RWPE2 (cell line): ENCODE data around the gene TRIM2.
A peak's percentile ranks its signal among the peaks of the same experiment; 100 is the strongest.

ENCODE experiments used
- ATAC-seq: fragments of 200-7000 bp; cut with Tn5 transposase; 3 replicates; pipeline ENCODE4 v1.9.1; 2021; ENCODE audit warnings: low read depth
- DNase-seq: peaks from one replicate; pipeline ENCODE4 v3.0.0-alpha.2; 2020; ENCODE audit warnings: low spot score
- H3K27ac ChIP-seq: fragments of 450-650 bp; 2 replicates; pipeline ENCODE4 v1.5.1; 2017; ENCODE audit warnings: mild to moderate bottlenecking; ENCODE audit not compliant: poor library complexity, severe bottlenecking
- H3K27me3 ChIP-seq: fragments of 250-450 bp; sonication (Bioruptor Pico); 2 replicates; pipeline ENCODE4 v1.5.1; 2021; ENCODE audit warnings: mild to moderate bottlenecking, moderate library complexity; ENCODE audit not compliant: insufficient read depth, poor library complexity, severe bottlenecking
- H3K36me3 ChIP-seq: fragments of 250-450 bp; sonication (Bioruptor Pico); 2 replicates; pipeline ENCODE4 v1.5.1; 2020; ENCODE audit warnings: low read depth, mild to moderate bottlenecking, moderate library complexity
- H3K4me1 ChIP-seq: fragments of 250-450 bp; sonication (Bioruptor Pico); 2 replicates; pipeline ENCODE4 v1.5.1; 2021; ENCODE audit warnings: mild to moderate bottlenecking, moderate library complexity; ENCODE audit not compliant: insufficient read depth, poor library complexity, severe bottlenecking
- H3K4me3 ChIP-seq: fragments of 250-450 bp; sonication (Bioruptor Pico); 2 replicates; pipeline ENCODE4 v1.5.1; 2021; ENCODE audit warnings: mild to moderate bottlenecking, moderate library complexity; ENCODE audit not compliant: severe bottlenecking
- H3K9me3 ChIP-seq: fragments of 250-450 bp; sonication (Bioruptor Pico); 2 replicates; pipeline ENCODE4 v1.5.1; 2021; ENCODE audit warnings: mild to moderate bottlenecking, moderate library complexity; ENCODE audit not compliant: severe bottlenecking
- CTCF ChIP-seq: fragments of 450-650 bp; IDR thresholded peaks from one replicate; pipeline ENCODE4 v1.5.1; 2017; ENCODE audit warnings: mild to moderate bottlenecking, moderate library complexity; ENCODE audit not compliant: poor library complexity, severe bottlenecking

The TRIM2 gene

GRCh38 chr4:153207027-153207426, 2.8 kb downstream of the TRIM2 start:
- H3K9me3 ChIP-seq: no peaks in the 10 kb centered on the region
- no peak overlapping the region for H3K27ac ChIP-seq
- DNase-seq: no peak
- H3K4me3 ChIP-seq: no peak overlapping the region
- no peak for ATAC-seq
- H3K36me3 ChIP-seq: no peaks in the 10 kb centered on the region
- H3K27me3 ChIP-seq: no peaks in the 10 kb centered on the region
- no peaks in the 10 kb centered on the region for H3K4me1 ChIP-seq
- no peak for TF ChIP-seq CTCF

- TF ChIP-seq CTCF: peak; percentile 42
- DNase-seq: no peak
These were observed 3.3 kb downstream of the TRIM2 start for GRCh38 chr4:153207567-153207966.

GRCh38 chr4:153209410-153209809, 5.2 kb downstream of the TRIM2 start:
- no peaks in the 10 kb centered on the region for H3K27me3 ChIP-seq
- no peaks in the 10 kb centered on the region for H3K36me3 ChIP-seq
- no peaks in the 10 kb centered on the region for H3K4me1 ChIP-seq
- H3K4me3 ChIP-seq: no peak overlapping the region
- H3K27ac ChIP-seq: no peak overlapping the region
- TF ChIP-seq CTCF: no peak
- no peak for DNase-seq
- H3K9me3 ChIP-seq: no peaks in the 10 kb centered on the region
- no peak for ATAC-seq

More at GRCh38 chr4:153207567-153207966, 3.3 kb downstream of the TRIM2 start:
- no peak for ATAC-seq
- no peaks in the 10 kb centered on the region for H3K9me3 ChIP-seq
- no peaks in the 10 kb centered on the region for H3K36me3 ChIP-seq
- H3K27me3 ChIP-seq: no peaks in the 10 kb centered on the region
- no peak overlapping the region for H3K27ac ChIP-seq
- no peaks in the 10 kb centered on the region for H3K4me1 ChIP-seq
- H3K4me3 ChIP-seq: no peak overlapping the region

GRCh38 chr4:153210727-153211126, 6.5 kb downstream of the TRIM2 start:
- H3K27me3 ChIP-seq: no peaks in the 10 kb centered on the region
- H3K4me1 ChIP-seq: no peaks in the 10 kb centered on the region
- H3K27ac ChIP-seq: no peak overlapping the region
- no peaks in the 10 kb centered on the region for H3K36me3 ChIP-seq
- H3K9me3 ChIP-seq: no peaks in the 10 kb centered on the region
- H3K4me3 ChIP-seq: no peak overlapping the region
- DNase-seq (no peak), ATAC-seq (no peak)
- no peak for TF ChIP-seq CTCF

GRCh38 chr4:153211986-153212728, 7.9 kb downstream of the TRIM2 start:
- no peak for TF ChIP-seq CTCF
- no peak overlapping the region for H3K4me3 ChIP-seq
- H3K4me1 ChIP-seq: no peaks in the 10 kb centered on the region
- ATAC-seq (0 out of 3 replicates have a peak, but pooled peaks have one; percentile 23), DNase-seq (no peak)
- no peaks in the 10 kb centered on the region for H3K27me3 ChIP-seq
- H3K27ac ChIP-seq: no peak overlapping the region
- H3K36me3 ChIP-seq: no peaks in the 10 kb centered on the region
- H3K9me3 ChIP-seq: no peaks in the 10 kb centered on the region
